Measurements from ENCODE around the gene TBC1D21.
"Not testable (repeated sequence)": the region's sequence is repeated elsewhere in the genome, so short reads cannot be mapped to it uniquely, and the experiment has no call there.

The TBC1D21 gene

DNA sequence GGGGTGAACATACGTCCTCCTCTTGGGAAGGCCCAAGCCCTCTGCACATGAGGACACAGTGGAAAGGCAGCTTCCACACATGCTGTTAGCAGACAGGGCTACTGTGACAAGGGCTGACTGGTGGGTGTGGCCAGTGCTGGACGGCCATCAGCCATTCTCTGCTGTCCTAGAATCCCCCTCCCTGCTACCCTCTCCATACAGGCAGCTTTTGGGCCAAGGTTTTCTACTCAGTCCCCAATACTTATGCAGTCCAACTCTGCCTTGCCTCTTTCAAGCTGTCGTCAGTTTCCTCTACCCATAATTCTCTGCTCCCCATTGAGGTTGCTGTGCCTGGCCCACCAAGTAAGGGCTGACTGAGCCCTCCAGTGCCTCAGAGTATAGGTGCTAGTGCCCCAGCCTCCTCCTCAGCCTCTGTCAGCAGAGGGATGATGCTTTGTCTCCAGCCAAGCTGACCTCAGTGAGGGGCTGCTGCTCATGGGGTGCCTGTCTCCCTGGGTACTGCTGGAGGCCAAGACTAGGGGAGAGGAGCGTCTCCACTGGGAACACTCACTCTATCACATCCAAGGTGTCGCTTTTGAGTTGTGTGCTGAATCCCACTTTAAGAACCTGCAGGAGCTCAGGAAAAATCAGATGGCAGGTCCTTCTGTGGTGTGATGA is 55.7 kb downstream of the TBC1D21 start:
- no peak for DNase-seq (ENCODE audit: low read depth, low spot score)

DNA sequence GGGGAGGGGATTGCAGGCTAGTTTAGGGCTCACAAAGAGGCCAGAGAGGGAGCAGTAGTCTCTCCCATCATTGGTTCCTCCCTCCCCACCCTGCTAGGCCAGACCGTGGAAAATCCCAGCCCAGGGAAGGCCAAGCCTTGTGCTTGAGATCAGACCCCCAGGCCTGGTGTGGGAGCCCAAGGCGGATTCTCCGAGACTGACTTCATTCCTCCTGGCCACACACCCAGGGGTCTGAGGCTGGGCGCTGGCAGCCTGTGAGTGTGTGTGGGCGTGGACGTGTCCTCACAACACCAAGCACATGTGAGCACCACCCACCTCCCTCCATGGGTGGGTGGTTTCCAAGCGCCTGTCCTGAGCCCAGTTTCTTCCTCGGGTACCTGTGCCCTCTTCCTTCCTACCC is 57.0 kb downstream of the TBC1D21 start:
- no peak for DNase-seq (ENCODE audit: low read depth, low spot score)

DNA sequence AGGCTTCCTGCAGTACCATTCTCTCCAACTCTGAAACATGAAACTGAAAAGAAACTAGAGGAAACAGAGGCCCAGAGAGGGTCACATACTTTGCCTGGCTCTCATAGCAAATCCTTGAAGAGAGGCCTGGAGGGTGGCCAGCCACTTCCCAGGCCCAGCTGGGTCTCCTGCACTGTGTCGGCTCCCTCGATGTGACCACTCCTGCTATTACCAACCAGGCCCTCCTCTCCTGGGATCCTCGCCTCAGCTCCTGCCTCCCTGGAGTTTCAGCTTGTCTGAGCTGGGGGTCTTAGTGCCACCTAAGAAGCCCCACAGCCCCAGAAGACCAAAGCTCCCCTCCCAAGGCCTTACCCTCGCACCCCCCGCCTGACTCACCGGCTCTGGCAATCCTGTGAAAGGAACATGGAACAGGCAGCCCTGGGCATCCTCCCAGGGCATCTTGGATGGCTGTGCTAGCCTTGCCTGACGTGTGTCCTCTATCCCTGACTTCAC is 57.5 kb downstream of the TBC1D21 start:
- DNase-seq (ENCODE audit: low read depth, low spot score), result no peak

DNA sequence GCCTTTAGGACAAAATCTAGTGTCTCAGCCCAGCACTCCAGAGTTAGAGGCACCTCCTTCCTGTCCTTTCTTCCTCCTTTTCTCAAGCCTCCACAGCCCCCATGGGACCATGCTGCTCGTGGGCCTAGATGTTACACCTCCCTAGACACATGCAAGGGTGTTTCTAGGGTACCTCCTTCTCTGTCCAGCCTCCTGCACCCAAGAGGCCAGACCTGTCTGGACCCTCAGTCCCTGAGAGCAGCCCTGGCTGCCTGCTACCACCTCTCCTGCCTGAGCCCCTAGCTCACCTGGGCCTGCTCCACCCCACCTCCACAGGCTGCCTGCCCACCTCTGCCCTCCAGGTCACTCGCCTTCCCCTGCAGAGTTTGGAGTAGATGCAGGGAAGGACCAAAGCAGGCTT is 58.1 kb downstream of the TBC1D21 start:
- no peak for DNase-seq (ENCODE audit: low read depth, low spot score)

DNA sequence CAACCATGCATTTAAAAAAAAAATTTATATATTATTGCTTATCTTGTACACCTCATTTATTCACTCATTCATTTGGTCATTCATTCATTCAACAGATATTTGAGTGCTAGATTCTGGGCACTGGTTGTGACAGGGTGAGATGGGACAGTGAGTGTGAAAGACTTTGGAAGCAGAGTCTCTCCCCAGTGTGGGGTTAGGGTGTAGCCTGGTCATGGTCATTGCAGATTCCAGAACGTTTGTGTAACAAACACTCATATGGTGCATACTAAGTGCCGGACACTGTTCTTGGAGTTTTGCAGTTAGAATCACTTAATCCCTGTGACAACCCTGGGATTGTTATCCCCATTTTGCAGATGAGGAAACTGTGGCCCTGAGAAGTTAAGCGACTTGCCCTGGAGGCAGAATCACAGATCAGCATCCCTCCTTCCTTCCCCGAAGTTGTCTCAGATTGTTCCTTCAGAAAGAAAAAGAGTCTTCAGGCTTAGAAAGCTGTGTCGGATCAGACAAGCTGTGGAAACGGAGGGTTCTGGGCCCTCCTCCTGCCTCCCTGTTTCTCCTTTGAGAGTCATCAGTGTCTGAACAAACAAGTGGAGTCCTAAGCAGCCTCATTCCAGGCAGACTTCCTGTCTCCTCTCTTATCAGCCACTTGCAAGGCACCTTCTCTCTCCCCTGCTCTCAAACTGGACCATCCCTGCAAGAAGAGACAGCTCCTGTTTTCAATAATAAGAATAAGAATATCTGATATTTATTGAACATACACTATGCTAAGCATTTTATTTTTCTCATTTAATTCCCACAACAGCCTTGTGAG is 59.2 kb downstream of the TBC1D21 start:
- DNase-seq (ENCODE audit: low read depth, low spot score), result no peak

DNA sequence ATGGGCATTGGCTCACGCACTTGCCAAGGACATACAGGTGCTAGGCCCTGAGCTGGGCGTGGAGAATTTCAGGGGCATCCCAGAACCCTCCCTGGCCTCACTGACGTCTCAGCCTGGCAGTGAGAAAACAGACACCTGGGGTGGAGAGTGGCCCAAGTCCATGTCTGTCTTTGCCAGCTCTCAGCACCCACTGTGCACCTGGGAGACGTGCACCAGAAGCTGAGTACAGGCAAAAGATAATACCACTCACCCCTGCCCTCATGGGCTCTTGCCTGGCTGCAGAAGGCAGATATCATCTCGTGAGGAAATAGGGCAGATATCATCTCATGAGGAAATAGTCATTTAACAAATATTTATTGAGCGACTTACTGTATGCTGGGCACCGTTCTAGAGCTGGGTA is 60.9 kb downstream of the TBC1D21 start:
- DNase-seq (ENCODE audit: low read depth, low spot score), result no peak

DNA sequence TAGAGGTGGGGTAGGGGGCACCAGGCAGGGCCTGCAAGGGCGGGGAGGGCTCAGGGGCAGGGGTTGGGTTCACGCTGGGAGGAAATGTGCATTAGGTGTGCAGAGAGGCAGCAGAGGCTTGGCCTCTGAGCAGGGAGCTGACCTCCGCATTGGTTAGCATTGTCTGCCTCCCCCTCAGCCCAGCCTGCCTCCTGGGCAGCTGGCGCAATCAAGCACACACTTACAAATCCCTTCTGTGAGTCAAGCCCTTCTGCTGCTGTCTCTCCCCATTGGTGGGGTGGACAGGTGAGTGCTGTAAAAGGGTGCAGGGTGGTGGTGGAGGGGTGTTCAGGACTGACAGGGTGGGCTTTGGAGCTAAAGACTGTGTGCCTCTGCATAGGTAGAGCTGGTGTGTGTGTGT is 62.2 kb downstream of the TBC1D21 start:
- DNase-seq (ENCODE audit: low read depth, low spot score), result no peak

DNA sequence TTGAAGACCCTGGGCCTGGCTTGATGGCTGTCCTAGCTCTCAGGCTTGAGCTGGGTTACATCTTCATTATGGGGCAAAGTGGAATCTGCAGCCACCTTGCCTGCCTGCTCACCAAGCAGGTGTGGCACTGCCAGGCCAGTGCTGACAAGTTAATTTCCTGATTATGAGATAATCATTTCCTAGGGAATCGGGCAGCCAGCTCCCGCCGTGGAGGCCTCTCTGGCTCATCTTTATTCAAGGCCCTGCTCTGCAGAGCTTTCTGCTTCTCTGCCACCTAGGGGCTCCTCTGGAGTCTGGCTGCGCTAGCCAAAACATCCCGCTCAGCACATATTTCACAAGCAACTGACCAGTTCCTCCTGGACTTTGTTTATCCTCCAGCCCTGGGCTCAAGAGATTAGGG is 62.8 kb downstream of the TBC1D21 start:
- no peak for DNase-seq (ENCODE audit: low read depth, low spot score)

DNA sequence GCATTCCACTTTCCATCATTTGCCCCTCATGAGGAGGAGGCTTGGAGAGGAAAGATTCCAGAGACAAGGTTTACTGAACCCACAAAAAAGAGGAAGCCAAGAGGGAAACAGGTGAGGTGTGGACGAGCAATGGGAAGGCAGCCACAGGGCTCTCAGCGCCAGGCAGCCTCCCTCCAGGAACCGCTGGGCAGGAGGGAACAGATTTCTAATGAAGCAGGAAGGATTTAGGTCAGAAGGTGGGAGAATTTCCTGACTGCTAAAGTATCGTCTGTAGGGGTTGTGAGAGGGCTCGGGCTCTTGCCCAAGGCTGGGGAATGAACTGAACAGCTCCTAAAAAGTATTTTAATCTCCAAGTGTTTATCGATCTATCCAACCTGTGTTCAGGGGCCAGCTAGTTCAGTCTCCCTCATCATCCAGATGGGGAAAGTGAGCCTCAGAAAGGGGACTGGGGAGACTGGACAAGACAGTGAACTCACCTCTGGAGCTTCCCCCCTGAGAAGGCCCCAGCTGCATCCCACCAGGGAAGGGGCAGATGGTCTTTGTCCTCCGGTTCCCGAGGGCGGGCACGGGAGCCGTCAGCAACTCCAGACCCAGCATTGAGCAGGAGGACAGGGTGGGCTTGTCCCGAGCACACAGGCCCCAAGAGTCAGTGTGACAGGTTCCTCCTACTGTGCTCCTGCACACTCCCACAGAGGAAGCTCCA is 63.4 kb downstream of the TBC1D21 start:
- DNase-seq (ENCODE audit: low read depth, low spot score), result no peak

DNA sequence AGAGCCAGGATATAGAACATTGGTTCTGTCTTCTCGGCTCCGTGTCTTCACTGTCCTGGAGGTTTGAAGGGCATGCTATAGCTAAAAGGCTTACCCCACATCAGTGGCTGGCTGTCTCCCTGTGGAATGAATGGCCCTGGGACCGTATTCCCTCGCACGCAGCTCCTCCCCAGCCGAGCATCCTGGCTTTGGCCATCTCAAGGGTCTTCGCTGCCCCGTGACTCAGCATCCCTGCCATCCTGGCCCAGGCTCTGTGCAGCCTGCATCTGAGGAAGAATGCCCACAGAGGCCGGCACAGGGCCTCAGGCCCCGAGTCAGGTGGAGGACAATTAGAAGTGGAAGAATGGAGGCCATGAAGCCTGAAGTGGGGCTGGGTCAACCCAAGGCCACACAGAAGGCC is 63.9 kb downstream of the TBC1D21 start:
- DNase-seq (ENCODE audit: low read depth, low spot score), result no peak

DNA sequence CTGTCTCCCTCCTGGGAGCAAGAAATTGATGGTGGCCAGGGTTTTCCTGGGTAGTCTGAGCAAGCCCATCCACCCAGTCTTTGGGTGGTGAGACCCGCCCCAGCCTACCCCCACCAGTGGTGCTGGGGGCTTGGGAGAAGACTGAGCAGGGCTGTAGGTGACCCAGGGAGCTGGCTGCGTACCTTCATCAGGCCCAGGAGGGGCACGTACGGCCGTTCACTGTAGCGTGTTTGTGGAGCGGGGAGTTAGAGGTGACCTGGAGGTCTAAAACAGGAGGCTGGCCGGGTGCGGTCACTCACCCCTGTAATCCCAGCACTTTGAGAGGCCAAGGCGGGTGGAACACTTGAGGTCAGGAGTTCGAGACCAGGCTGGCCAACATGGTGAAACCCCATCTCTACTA is 64.4 kb downstream of the TBC1D21 start:
- no peak for DNase-seq (ENCODE audit: low read depth, low spot score)

DNA sequence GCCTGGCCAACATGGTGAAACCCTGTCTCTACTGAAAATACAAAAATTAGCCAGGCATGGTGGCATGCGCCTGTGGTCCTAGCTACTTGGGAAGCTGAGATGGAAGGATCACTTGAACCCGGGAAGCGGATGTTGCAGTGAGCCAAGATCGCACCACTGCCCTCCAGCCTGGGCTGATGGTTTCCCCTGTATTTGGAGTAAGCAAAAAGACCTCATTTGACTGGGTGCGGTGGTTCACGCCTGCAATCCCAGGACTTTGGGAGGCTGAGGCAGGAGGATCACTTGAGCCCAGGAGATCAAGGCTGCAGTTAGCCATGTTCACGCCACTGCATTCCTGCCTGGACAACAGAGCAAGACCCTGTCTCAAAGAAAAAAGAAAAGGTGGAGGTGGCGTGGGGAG is 65.2 kb downstream of the TBC1D21 start:
- not testable (repeated sequence) for DNase-seq (ENCODE audit: low read depth, low spot score)
